Measurements from ENCODE around the gene CLCF1. TPM values are rescaled to one million over a fixed set of nuclear protein-coding genes. Genes with fewer than 3 reads are reported as not detected.

Gene CLCF1
- total RNA-seq, 4 donors from 2014 or later, result 1.1 to 4.1 (median 3.8) TPM

DNA sequence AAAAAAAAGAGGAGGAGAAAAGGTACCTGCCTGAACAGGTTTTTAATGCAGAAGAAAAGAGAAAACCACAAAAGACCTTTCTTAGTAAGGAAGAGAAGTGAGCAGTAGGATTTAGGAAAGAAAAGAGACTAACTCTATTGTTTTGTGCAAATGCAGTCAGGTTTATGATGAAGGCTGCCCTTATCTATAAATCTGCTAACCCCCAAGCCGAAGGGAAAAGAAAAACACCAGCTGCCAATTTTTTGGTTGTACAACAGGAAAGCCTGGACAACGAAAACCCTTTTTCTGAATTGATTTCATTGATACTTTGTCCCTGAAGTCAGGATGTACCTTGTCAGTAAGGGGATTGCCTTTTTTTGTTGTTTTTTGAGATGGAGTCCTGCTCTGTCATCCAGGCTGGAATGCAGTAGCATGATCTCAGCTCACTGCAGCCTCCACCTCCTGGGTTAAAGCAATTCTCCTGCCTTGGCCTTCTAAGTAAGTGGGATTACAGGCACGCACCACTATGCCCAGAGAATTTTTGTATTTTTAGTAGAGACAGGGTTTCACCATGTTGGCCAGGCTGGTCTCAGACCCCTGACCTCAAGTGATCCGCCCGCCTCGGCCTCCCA is 41.2 kb downstream of the CLCF1 start:
- TF ChIP-seq CTCF (IDR thresholded peaks at IDR 0.05; ENCODE audit: low read depth), result no peak

GRCh38 chr11:67323526-67323925 is 49.9 kb downstream of the CLCF1 start:
- TF ChIP-seq CTCF (IDR thresholded peaks at IDR 0.05; ENCODE audit: low read depth), result no peak

- TF ChIP-seq CTCF (IDR thresholded peaks at IDR 0.05; ENCODE audit: low read depth), result no peak
Observed at GRCh38 chr11:67322049-67322448, 51.3 kb downstream of the CLCF1 start.

- no peak for TF ChIP-seq CTCF (IDR thresholded peaks at IDR 0.05; ENCODE audit: low read depth)
Observed at GRCh38 chr11:67321313-67321871, 52.0 kb downstream of the CLCF1 start.

DNA sequence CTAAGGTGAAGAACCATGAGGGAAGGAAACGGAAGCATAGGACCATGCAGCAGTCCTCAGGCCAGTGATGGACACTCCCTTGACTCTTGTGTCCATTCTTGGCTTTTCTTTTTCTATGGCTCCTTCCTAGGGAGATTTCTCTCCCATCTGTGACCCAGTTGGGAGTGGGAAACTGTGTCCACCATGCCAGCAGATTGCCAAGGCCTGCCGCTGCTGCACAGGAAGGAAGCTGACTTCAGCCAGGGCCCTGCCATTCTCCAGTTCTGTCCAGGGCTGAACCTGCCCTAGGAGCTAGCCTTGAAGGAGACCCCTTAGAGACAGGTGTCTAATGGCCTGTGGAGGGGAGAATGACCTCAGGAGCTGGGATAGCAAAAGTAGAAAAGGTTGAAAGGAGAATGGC is 52.7 kb downstream of the CLCF1 start:
- TF ChIP-seq CTCF (IDR thresholded peaks at IDR 0.05; ENCODE audit: low read depth), result no peak

DNA sequence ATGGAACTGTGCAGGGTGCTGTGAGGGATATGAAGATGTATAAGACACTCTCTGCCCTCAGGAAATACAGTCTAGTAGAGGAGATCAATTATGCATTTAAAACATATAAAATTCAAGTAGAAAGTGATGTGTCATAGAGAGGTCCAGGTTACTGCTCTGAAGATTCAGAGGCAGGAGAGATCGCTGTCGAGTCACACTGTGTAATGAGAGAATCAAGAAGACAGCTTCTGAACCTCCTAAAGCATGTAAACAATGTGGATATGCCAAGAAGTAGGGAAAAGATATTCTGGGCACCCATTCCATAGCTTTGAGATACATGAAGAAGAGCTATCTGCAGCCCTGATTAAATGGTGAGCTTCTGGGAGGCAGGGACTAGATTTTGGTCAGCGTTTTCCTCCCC is 53.4 kb downstream of the CLCF1 start:
- TF ChIP-seq CTCF (IDR thresholded peaks at IDR 0.05; ENCODE audit: low read depth), result no peak

- no peak for TF ChIP-seq CTCF (IDR thresholded peaks at IDR 0.05; ENCODE audit: low read depth)
Observed at GRCh38 chr11:67317888-67318555, 55.4 kb downstream of the CLCF1 start.
